ENCODE data around the gene EMC9. TPM values are rescaled to one million over a fixed set of nuclear protein-coding genes. Genes with fewer than 3 reads are reported as not detected.

Gene EMC9
- total and polyA plus RNA-seq, 2 experiments from 2014 or later = 13.8 to 34.1 TPM

- no peak for TF ChIP-seq CTCF (IDR thresholded peaks at IDR 0.05; ENCODE audit: poor library complexity)
- no peak for TF ChIP-seq EZH2 (IDR thresholded peaks at IDR 0.05; ENCODE audit: borderline replicate concordance)
- no peak for TF ChIP-seq EZH2phosphoT487 (IDR thresholded peaks at IDR 0.05; ENCODE audit: low read depth, severe bottlenecking, unreplicated experiment)
- WGBS (ENCODE audit: low lambda C conversion rate, missing lambda C conversion rate) = 3% methylated on average over 13 of the region's 25 CpGs
These were observed 5.1 kb upstream of the EMC9 start, which contains the start of gene PSME2 for GRCh38 chr14:24146453-24146977. Gene PSME2 (minus strand): TSS chr14:24146610. CDS start chr14:24146581, 29 bp downstream.

GRCh38 chr14:24145690-24146452, 4.5 kb upstream of the EMC9 start:
- Histone ChIP-seq H2AFZ (peak overlapping the region; percentile 48), H3K27me3 (no peaks in the 10 kb centered on the region), H3K27ac (peak overlapping the region; percentile 79), H3K4me2 (peak overlapping the region; percentile 87), H3K9me2 (replicated peaks; ENCODE audit: insufficient read depth) (no peaks in the 10 kb centered on the region), H3K4me3 (peak overlapping the region; percentile 56), H3K4me1 (ENCODE audit: insufficient read depth) (peaks cover 15% of the 10 kb centered on the region), H3K9me3 (ENCODE audit: low read depth) (no peaks in the 10 kb centered on the region), H4K20me1 (ENCODE audit: insufficient read depth, poor library complexity, severe bottlenecking) (peaks cover 6% of the 10 kb centered on the region), H3K36me3 (replicated peaks; ENCODE audit: insufficient read depth, low read depth) (no peaks in the 10 kb centered on the region), H3K79me2 (peaks cover 47% of the 10 kb centered on the region)
- no peak for DNase-seq (ENCODE audit: low spot score)
- TF ChIP-seq EZH2phosphoT487 (IDR thresholded peaks at IDR 0.05; ENCODE audit: low read depth, severe bottlenecking, unreplicated experiment) = no peak
- no peak for TF ChIP-seq EZH2 (IDR thresholded peaks at IDR 0.05; ENCODE audit: borderline replicate concordance)
- no peak for TF ChIP-seq CTCF (IDR thresholded peaks at IDR 0.05; ENCODE audit: poor library complexity)
- 36% methylated on average over 9 of the region's 9 CpGs for WGBS (ENCODE audit: low lambda C conversion rate, missing lambda C conversion rate)

More at GRCh38 chr14:24146453-24146977, 5.1 kb upstream of the EMC9 start, which contains the start of gene PSME2:
- no peaks in the 10 kb centered on the region for H3K9me3 ChIP-seq (ENCODE audit: low read depth)
- H2AFZ ChIP-seq = peak within 1 kb of the TSS; percentile 48
- H3K4me2 ChIP-seq = peak within 1 kb of the TSS; percentile 92
- peak within 1 kb of the TSS; percentile 79 for H3K27ac ChIP-seq
- H3K9me2 ChIP-seq (replicated peaks; ENCODE audit: insufficient read depth) = no peaks in the 10 kb centered on the region
- peak; percentile 98 for DNase-seq (ENCODE audit: low spot score)
- H3K27me3 ChIP-seq = no peaks in the 10 kb centered on the region
- H3K4me1 ChIP-seq (ENCODE audit: insufficient read depth) = peaks cover 15% of the 10 kb centered on the region
- peak within 1 kb of the TSS; percentile 91 for H3K4me3 ChIP-seq
- no peaks in the 10 kb centered on the region for H3K36me3 ChIP-seq (replicated peaks; ENCODE audit: insufficient read depth, low read depth)
- peaks cover 6% of the 10 kb centered on the region for H4K20me1 ChIP-seq (ENCODE audit: insufficient read depth, poor library complexity, severe bottlenecking)
- H3K79me2 ChIP-seq = peaks cover 47% of the 10 kb centered on the region

- Histone ChIP-seq H3K4me1 (ENCODE audit: insufficient read depth) (peaks cover 15% of the 10 kb centered on the region), H3K4me3 (no peak overlapping the region), H3K9me3 (ENCODE audit: low read depth) (no peaks in the 10 kb centered on the region), H3K9me2 (replicated peaks; ENCODE audit: insufficient read depth) (no peaks in the 10 kb centered on the region), H4K20me1 (ENCODE audit: insufficient read depth, poor library complexity, severe bottlenecking) (peaks cover 6% of the 10 kb centered on the region), H3K79me2 (peaks cover 49% of the 10 kb centered on the region), H2AFZ (no peak overlapping the region), H3K27ac (peak overlapping the region; percentile 79), H3K4me2 (peak overlapping the region; percentile 87), H3K27me3 (no peaks in the 10 kb centered on the region), H3K36me3 (replicated peaks; ENCODE audit: insufficient read depth, low read depth) (no peaks in the 10 kb centered on the region)
- TF ChIP-seq EZH2 (IDR thresholded peaks at IDR 0.05; ENCODE audit: borderline replicate concordance) (no peak), CTCF (IDR thresholded peaks at IDR 0.05; ENCODE audit: poor library complexity) (no peak), EZH2phosphoT487 (IDR thresholded peaks at IDR 0.05; ENCODE audit: low read depth, severe bottlenecking, unreplicated experiment) (no peak)
- WGBS (ENCODE audit: low lambda C conversion rate, missing lambda C conversion rate) = 100% methylated on average over 2 of the region's 2 CpGs
- DNase-seq (ENCODE audit: low spot score) = no peak
These were observed 3.8 kb upstream of the EMC9 start for GRCh38 chr14:24145219-24145618.
